ENCODE results near the gene PHF12.
"Not testable (repeated sequence)": the region's sequence is repeated elsewhere in the genome, so short reads cannot be mapped to it uniquely, and the experiment has no call there.

PHF12 gene

GRCh38 chr17:28900986-28901726 is 50.2 kb downstream of the PHF12 start:
- DNase-seq, result no peak

GRCh38 chr17:28899212-28899815 is 52.0 kb downstream of the PHF12 start:
- DNase-seq, result no peak

GRCh38 chr17:28898527-28898955 is 52.8 kb downstream of the PHF12 start:
- DNase-seq, result no peak

- DNase-seq, result no peak
Measured at GRCh38 chr17:28897769-28898526, 53.4 kb downstream of the PHF12 start.

GRCh38 chr17:28896884-28897768 is 54.2 kb downstream of the PHF12 start, which contains the start of gene FLOT2:
Gene FLOT2, minus strand, starts transcription at chr17:28897733. Its CDS starts 159 bp downstream, at chr17:28897574.
- peak; percentile 38 for DNase-seq

GRCh38 chr17:28896491-28896883 is 54.8 kb downstream of the PHF12 start:
- DNase-seq, result no peak

GRCh38 chr17:28895794-28896447 is 55.4 kb downstream of the PHF12 start:
- DNase-seq, result no peak

GRCh38 chr17:28893248-28894183 is 57.8 kb downstream of the PHF12 start:
- DNase-seq, result not testable (repeated sequence)

- DNase-seq, result no peak
Measured at GRCh38 chr17:28892024-28892423, 59.3 kb downstream of the PHF12 start.

- DNase-seq, result no peak
Measured at GRCh38 chr17:28891201-28891600, 60.1 kb downstream of the PHF12 start.

- no peak for DNase-seq
Measured at GRCh38 chr17:28889996-28890395, 61.3 kb downstream of the PHF12 start.

- DNase-seq, result no peak
Measured at GRCh38 chr17:28888832-28889231, 62.5 kb downstream of the PHF12 start.

- DNase-seq, result no peak
Measured at GRCh38 chr17:28887871-28888471, 63.3 kb downstream of the PHF12 start.

- no peak for DNase-seq
Measured at GRCh38 chr17:28885951-28886350, 65.4 kb downstream of the PHF12 start.

- DNase-seq, result no peak
Measured at GRCh38 chr17:28885363-28885762, 66.0 kb downstream of the PHF12 start.

GRCh38 chr17:28883967-28884702 is 67.2 kb downstream of the PHF12 start:
- no peak for DNase-seq

GRCh38 chr17:28882154-28882895 is 69.0 kb downstream of the PHF12 start:
- no peak for DNase-seq

- no peak for DNase-seq
Measured at GRCh38 chr17:28881533-28882056, 69.7 kb downstream of the PHF12 start.

GRCh38 chr17:28880572-28880945 is 70.8 kb downstream of the PHF12 start:
- no peak for DNase-seq
